Adrenal gland (tissue), 5 donors: ENCODE results near the gene ZBP1.

Experiments used
- CTCF ChIP-seq, 6 experiments: fragments of 450-650 bp in 4 of 6; fragments of 200-600 bp in 2 of 6; sonication (generic) in 1 of 6; IDR thresholded peaks; 1 replicate in 5 of 6; 2 replicates in 1 of 6; pipeline versions ENCODE4 v1.5.1 to v1.8.0; 2016 to 2021; ENCODE audit warnings: antibody characterized with exemption in 6 of 6, mild to moderate bottlenecking in 2 of 6, moderate library complexity in 1 of 6
- POLR2A ChIP-seq, 2 donors: fragments of 450-650 bp; IDR thresholded peaks; one replicate each; pipeline ENCODE4 v1.6.1; 2017; ENCODE audit warnings: antibody characterized with exemption in 2 of 2, mild to moderate bottlenecking in 2 of 2, moderate library complexity in 1 of 2
- donor health status: DM: no; HTN: no; CAD: no.

- TF ChIP-seq CTCF (IDR thresholded peaks at IDR 0.05) (no peak), POLR2A (IDR thresholded peaks at IDR 0.05) (no peak)
These were observed 36.7 kb downstream of the ZBP1 start for GRCh38 chr20:57583289-57584257.
